SK-N-SH (cell line): ENCODE results near the gene TAS2R42. TPM values are rescaled to one million over a fixed set of nuclear protein-coding genes. Genes with fewer than 3 reads are reported as not detected.

Experiments
- CTCF ChIA-PET: fragments of 300-600, 350-600 bp; formaldehyde crosslinking; extraction: SDS; loops from one replicate; lab custom pipeline; 2021; lab: Yijun Ruan, JAX
- POLR2A ChIA-PET: fragments of 350-600 bp; sonication (Branson Sonifier 250); formaldehyde crosslinking; extraction: SDS; loops from one replicate; lab custom pipeline; 2020; ENCODE audit warnings: antibody characterized with exemption, inconsistent platforms; lab: Yijun Ruan, JAX
- DNase-seq: peaks from one replicate; pipeline ENCODE4 v3.0.0; 2012
- H2AFZ ChIP-seq: fragments of 200-600 bp; sonication (generic); 2 replicates; pipeline ENCODE4 v1.8.1; 2016; ENCODE audit warnings: antibody characterized with exemption, mild to moderate bottlenecking, low read depth
- H3F3A ChIP-seq: fragments of 200-600 bp; sonication (generic); replicated peaks from 2 replicates; pipeline ENCODE3; 2016; ENCODE audit warnings: antibody characterized with exemption, mild to moderate bottlenecking; ENCODE audit not compliant: insufficient read depth
- H3K27ac ChIP-seq, 2 experiments: fragments of 200-500 bp in 1 of 2; fragments of 200-600 bp in 1 of 2; sonication (Bioruptor generic) in 1 of 2; sonication (generic), shearing (Covaris generic) in 1 of 2; 2 replicates each; pipeline versions ENCODE4 v1.5.1 to v1.6.1; 2014 to 2016; ENCODE audit warnings: low read depth in 2 of 2, inconsistent platforms in 1 of 2, low read length in 1 of 2, mild to moderate bottlenecking in 1 of 2, mixed read lengths in 1 of 2
- H3K27me3 ChIP-seq: fragments of 200-600 bp; sonication (generic), shearing (Covaris generic); 2 replicates; pipeline ENCODE4 v1.6.1; 2016; ENCODE audit warnings: mixed run types; ENCODE audit not compliant: insufficient read depth
- H3K36me3 ChIP-seq, 2 experiments: fragments of 200-500 bp in 1 of 2; fragments of 200-600 bp in 1 of 2; sonication (Bioruptor generic) in 1 of 2; sonication (generic) in 1 of 2; replicated peaks in 1 of 2; 2 replicates each; pipeline versions ENCODE3 to v1.5.1; 2014 to 2016; ENCODE audit warnings: low read length in 1 of 2, mild to moderate bottlenecking in 1 of 2; ENCODE audit not compliant: insufficient read depth in 2 of 2, control insufficient read depth in 1 of 2
- H3K4me1 ChIP-seq, 2 experiments: fragments of 200-500 bp in 1 of 2; fragments of 200-600 bp in 1 of 2; sonication (Bioruptor generic) in 1 of 2; sonication (generic), shearing (Covaris generic) in 1 of 2; 2 replicates each; pipeline versions ENCODE4 v1.5.1 to v1.6.1; 2014 to 2016; ENCODE audit warnings: low read depth in 1 of 2, low read length in 1 of 2, mixed run types in 1 of 2; ENCODE audit not compliant: insufficient read depth in 2 of 2, control insufficient read depth in 1 of 2
- H3K4me2 ChIP-seq: fragments of 200-600 bp; sonication (generic), shearing (Covaris generic); 2 replicates; pipeline ENCODE4 v1.6.1; 2017; ENCODE audit warnings: mixed run types
- H3K4me3 ChIP-seq, 2 experiments: fragments of 200-500 bp in 1 of 2; fragments of 200-600 bp in 1 of 2; sonication (Bioruptor generic) in 1 of 2; sonication (generic), shearing (Covaris generic) in 1 of 2; 2 replicates each; pipeline versions ENCODE4 v1.5.1 to v1.8.1; 2014 to 2016; ENCODE audit warnings: low read depth in 2 of 2, inconsistent platforms in 1 of 2, low read length in 1 of 2, mild to moderate bottlenecking in 1 of 2, mixed read lengths in 1 of 2, moderate library complexity in 1 of 2
- H3K79me2 ChIP-seq: fragments of 200-600 bp; sonication (generic); 2 replicates; pipeline ENCODE4 v1.8.1; 2017; ENCODE audit warnings: mild to moderate bottlenecking; ENCODE audit not compliant: insufficient read depth
- H3K9ac ChIP-seq: fragments of 200-600 bp; sonication (generic); 2 replicates; pipeline ENCODE4 v1.6.1; 2017; ENCODE audit warnings: mixed run types
- H3K9me2 ChIP-seq: fragments of 200-600 bp; sonication (generic); 2 replicates; pipeline ENCODE4 v1.6.1; 2017; ENCODE audit warnings: mixed run types
- H3K9me3 ChIP-seq: fragments of 200-600 bp; sonication (generic); 2 replicates; pipeline ENCODE4 v1.6.1; 2017; ENCODE audit warnings: mixed run types, mild to moderate bottlenecking, moderate library complexity
- H4K20me1 ChIP-seq: fragments of 200-600 bp; sonication (generic); 2 replicates; pipeline ENCODE4 v1.6.1; 2017; ENCODE audit warnings: mild to moderate bottlenecking, mixed run types; ENCODE audit not compliant: insufficient read depth
- CHD2 ChIP-seq: fragments of 150-350 bp; IDR thresholded peaks from 2 replicates; pipeline ENCODE4 v1.6.1; 2018; ENCODE audit warnings: low read length; ENCODE audit not compliant: partially characterized antibody
- EP300 ChIP-seq, 2 experiments: IDR thresholded peaks; 2 replicates each; pipeline versions ENCODE4 v1.4.0 to v1.6.1; 2012; ENCODE audit warnings: borderline replicate concordance in 1 of 2, low read depth in 1 of 2, low read length in 1 of 2
- EZH2phosphoT487 ChIP-seq: fragments of 200-600 bp; sonication (generic); IDR thresholded peaks from 2 replicates; pipeline ENCODE4 v1.6.1; 2017; ENCODE audit warnings: low read depth, mixed run types, mild to moderate bottlenecking, antibody characterized with exemption, moderate library complexity, borderline replicate concordance
- FOXJ3 ChIP-seq: sonication (generic); formaldehyde crosslinking; IDR thresholded peaks from 2 replicates; pipeline ENCODE4 v1.5.1; 2020; ENCODE audit warnings: mild to moderate bottlenecking, missing genetic modification reagents
- GATA2 ChIP-seq: sonication (generic); formaldehyde crosslinking; IDR thresholded peaks from 2 replicates; pipeline ENCODE4 v1.5.0; 2020; ENCODE audit warnings: mild to moderate bottlenecking, missing genetic modification reagents
- JUND ChIP-seq: IDR thresholded peaks from 2 replicates; pipeline ENCODE4 v1.4.0; 2012
- MEF2A ChIP-seq: IDR thresholded peaks from 2 replicates; pipeline ENCODE4 v1.4.0; 2012; ENCODE audit warnings: low read depth, borderline replicate concordance
- MXI1 ChIP-seq: IDR thresholded peaks from 2 replicates; pipeline ENCODE4 v1.6.1; 2012; ENCODE audit warnings: mild to moderate bottlenecking, low read depth, low read length, improper control_type of control experiment
- SIN3A ChIP-seq: IDR thresholded peaks from 2 replicates; pipeline ENCODE4 v1.6.1; 2012; ENCODE audit warnings: low read depth, mild to moderate bottlenecking, low read length, moderate library complexity, borderline replicate concordance
- TAF1 ChIP-seq: IDR thresholded peaks from 2 replicates; pipeline ENCODE4 v1.6.1; 2012; ENCODE audit warnings: low read depth, mild to moderate bottlenecking, low read length, moderate library complexity, borderline replicate concordance
- WGBS: methylation state at CpG from one replicate; pipeline ENCODE4 v1.1.6; 2017; ENCODE audit warnings: low lambda C conversion rate; 5-methylcytosine and 5-hydroxymethylcytosine counted together
- polyA plus RNA-seq, 3 experiments: library from polyadenylated mRNA; depleted of rRNA; stranded (reverse); fragments of >200 nt; gene quantifications; 2 replicates each; pipeline ENCODE4 v1.2.3, GENCODE V29; 2012
- TF ChIP-seq, protein P1 (sequence below): IDR thresholded peaks from 2 replicates; pipeline ENCODE4 v1.4.0; 2012; ENCODE audit warnings: low read depth, borderline replicate concordance
- TF ChIP-seq, protein P2 (sequence below): fragments of 150-350 bp; IDR thresholded peaks from 2 replicates; pipeline ENCODE4 v1.6.1; 2017; ENCODE audit warnings: antibody characterized with exemption, low read length, low read depth, borderline replicate concordance
- TF ChIP-seq, protein P3 (sequence below): IDR thresholded peaks from 2 replicates; pipeline ENCODE4 v1.6.1; 2012; ENCODE audit warnings: mild to moderate bottlenecking, low read depth, low read length, moderate library complexity
- TF ChIP-seq, protein P4 (sequence below): IDR thresholded peaks from 2 replicates; pipeline ENCODE4; 2012

The TAS2R42 gene
- polyA plus RNA-seq, 1 of the 3 experiments (the other 2 are of a cell fraction), result not detected

DNA sequence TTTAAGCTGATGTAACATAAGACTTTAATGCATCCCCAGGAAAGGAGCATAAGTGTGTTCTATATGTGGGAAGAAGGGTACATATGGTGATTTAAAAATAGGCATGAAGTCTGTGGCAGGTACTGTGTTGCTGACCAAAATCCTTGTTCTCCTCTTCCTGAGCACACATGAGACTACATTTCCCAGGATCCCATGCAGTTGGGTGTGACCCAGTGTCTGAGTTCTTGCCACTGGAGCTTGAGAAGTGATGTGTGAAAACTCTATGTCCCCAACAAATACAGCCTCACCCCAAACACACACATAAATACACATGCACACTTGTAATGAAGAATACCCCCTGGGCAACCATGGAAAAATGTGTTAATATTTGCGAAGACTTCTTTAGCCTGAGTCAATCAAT is 24.2 kb downstream of the TAS2R42 start:
- Histone ChIP-seq H3K27me3 (no peaks in the 10 kb centered on the region), H3K9me3 (no peaks in the 10 kb centered on the region), H3K4me3 (no peak overlapping the region), H3K36me3 (peaks cover 16 to 46% of the 10 kb centered on the region in 2 experiments), H3K27ac (no peak overlapping the region), H3K9ac (no peak overlapping the region), H3K79me2 (peaks cover 99% of the 10 kb centered on the region), H3K4me2 (no peak overlapping the region), H3K9me2 (no peaks in the 10 kb centered on the region), H4K20me1 (peaks cover 39% of the 10 kb centered on the region), H3K4me1 (peaks cover 0 to 16% of the 10 kb centered on the region in 2 experiments; a peak in 2 of 4 replicates), H2AFZ (no peak overlapping the region), H3F3A (no peaks in the 10 kb centered on the region)
- DNase-seq, result no peak
- ChIA-PET POLR2A (interaction anchor here (1.3 kb wide), 1 partner anchor 9 kb away, joined by 7 read pairs; the partner anchor contains the start of gene SMIM10L1), CTCF (interaction anchor here (0.6 to 1.4 kb wide), 2 partner anchors 37 to 149 kb away, joined by 3 to 5 read pairs; no protein-coding TSS in a partner anchor)
- TF ChIP-seq, protein P1, sequence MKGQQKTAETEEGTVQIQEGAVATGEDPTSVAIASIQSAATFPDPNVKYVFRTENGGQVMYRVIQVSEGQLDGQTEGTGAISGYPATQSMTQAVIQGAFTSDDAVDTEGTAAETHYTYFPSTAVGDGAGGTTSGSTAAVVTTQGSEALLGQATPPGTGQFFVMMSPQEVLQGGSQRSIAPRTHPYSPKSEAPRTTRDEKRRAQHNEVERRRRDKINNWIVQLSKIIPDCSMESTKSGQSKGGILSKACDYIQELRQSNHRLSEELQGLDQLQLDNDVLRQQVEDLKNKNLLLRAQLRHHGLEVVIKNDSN, result no peak
- TF ChIP-seq, protein P2, sequence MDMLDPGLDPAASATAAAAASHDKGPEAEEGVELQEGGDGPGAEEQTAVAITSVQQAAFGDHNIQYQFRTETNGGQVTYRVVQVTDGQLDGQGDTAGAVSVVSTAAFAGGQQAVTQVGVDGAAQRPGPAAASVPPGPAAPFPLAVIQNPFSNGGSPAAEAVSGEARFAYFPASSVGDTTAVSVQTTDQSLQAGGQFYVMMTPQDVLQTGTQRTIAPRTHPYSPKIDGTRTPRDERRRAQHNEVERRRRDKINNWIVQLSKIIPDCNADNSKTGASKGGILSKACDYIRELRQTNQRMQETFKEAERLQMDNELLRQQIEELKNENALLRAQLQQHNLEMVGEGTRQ, result no peak
- TF ChIP-seq MXI1, result no peak
- TF ChIP-seq TAF1, result no peak
- TF ChIP-seq EZH2phosphoT487, result no peak
- TF ChIP-seq MEF2A, result no peak
- TF ChIP-seq, protein P3, sequence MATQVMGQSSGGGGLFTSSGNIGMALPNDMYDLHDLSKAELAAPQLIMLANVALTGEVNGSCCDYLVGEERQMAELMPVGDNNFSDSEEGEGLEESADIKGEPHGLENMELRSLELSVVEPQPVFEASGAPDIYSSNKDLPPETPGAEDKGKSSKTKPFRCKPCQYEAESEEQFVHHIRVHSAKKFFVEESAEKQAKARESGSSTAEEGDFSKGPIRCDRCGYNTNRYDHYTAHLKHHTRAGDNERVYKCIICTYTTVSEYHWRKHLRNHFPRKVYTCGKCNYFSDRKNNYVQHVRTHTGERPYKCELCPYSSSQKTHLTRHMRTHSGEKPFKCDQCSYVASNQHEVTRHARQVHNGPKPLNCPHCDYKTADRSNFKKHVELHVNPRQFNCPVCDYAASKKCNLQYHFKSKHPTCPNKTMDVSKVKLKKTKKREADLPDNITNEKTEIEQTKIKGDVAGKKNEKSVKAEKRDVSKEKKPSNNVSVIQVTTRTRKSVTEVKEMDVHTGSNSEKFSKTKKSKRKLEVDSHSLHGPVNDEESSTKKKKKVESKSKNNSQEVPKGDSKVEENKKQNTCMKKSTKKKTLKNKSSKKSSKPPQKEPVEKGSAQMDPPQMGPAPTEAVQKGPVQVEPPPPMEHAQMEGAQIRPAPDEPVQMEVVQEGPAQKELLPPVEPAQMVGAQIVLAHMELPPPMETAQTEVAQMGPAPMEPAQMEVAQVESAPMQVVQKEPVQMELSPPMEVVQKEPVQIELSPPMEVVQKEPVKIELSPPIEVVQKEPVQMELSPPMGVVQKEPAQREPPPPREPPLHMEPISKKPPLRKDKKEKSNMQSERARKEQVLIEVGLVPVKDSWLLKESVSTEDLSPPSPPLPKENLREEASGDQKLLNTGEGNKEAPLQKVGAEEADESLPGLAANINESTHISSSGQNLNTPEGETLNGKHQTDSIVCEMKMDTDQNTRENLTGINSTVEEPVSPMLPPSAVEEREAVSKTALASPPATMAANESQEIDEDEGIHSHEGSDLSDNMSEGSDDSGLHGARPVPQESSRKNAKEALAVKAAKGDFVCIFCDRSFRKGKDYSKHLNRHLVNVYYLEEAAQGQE, result no peak
- TF ChIP-seq CHD2, result no peak
- no peak for TF ChIP-seq EP300 (IDR thresholded peaks at IDR 0.05; ENCODE audit: borderline replicate concordance in 1 of 2, low read depth in 1 of 2, low read length in 1 of 2)
- TF ChIP-seq JUND, result no peak
- TF ChIP-seq FOXJ3 (CRISPR knock-in tag), result no peak
- no peak for TF ChIP-seq SIN3A
- TF ChIP-seq GATA2 (CRISPR knock-in tag), result no peak
- TF ChIP-seq, protein P4, sequence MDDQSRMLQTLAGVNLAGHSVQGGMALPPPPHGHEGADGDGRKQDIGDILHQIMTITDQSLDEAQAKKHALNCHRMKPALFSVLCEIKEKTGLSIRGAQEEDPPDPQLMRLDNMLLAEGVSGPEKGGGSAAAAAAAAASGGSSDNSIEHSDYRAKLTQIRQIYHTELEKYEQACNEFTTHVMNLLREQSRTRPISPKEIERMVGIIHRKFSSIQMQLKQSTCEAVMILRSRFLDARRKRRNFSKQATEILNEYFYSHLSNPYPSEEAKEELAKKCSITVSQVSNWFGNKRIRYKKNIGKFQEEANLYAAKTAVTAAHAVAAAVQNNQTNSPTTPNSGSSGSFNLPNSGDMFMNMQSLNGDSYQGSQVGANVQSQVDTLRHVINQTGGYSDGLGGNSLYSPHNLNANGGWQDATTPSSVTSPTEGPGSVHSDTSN, result no peak
- WGBS, result 93% methylated on average over 1 of the region's 1 CpG
